HG03571 (cell line): Measurements from ENCODE around the gene SGF29.
"Not testable (repeated sequence)": the region's sequence is repeated elsewhere in the genome, so short reads cannot be mapped to it uniquely, and the experiment has no call there.

ENCODE experiments used
- ATAC-seq: cut with Tn5 transposase; IDR thresholded peaks from one replicate; pipeline ENCODE4 v1.9.1; 2021; ENCODE audit not compliant: unreplicated experiment

Gene SGF29

GRCh38 chr16:28563218-28563617 lies 9.5 kb downstream of the SGF29 start:
- no peak for ATAC-seq

GRCh38 chr16:28566233-28566925 lies 12.7 kb downstream of the SGF29 start:
- ATAC-seq: not testable (repeated sequence)

- no peak for ATAC-seq
These were observed 13.6 kb downstream of the SGF29 start for GRCh38 chr16:28567292-28567691.

- ATAC-seq: no peak
These were observed 15.3 kb downstream of the SGF29 start for GRCh38 chr16:28569021-28569420.

- no peak for ATAC-seq
These were observed 16.4 kb downstream of the SGF29 start for GRCh38 chr16:28569968-28570752.

- ATAC-seq: no peak
These were observed 19.2 kb downstream of the SGF29 start for GRCh38 chr16:28572696-28573510.

GRCh38 chr16:28573738-28574718 lies 20.3 kb downstream of the SGF29 start:
- no peak for ATAC-seq

- no peak for ATAC-seq
These were observed 21.2 kb downstream of the SGF29 start for GRCh38 chr16:28574925-28575324.

GRCh38 chr16:28575446-28576109 lies 21.9 kb downstream of the SGF29 start:
- ATAC-seq: no peak

- ATAC-seq: no peak
These were observed 27.1 kb downstream of the SGF29 start for GRCh38 chr16:28580726-28581315.

GRCh38 chr16:28585674-28586073 lies 32.0 kb downstream of the SGF29 start:
- ATAC-seq: no peak

GRCh38 chr16:28586466-28586865 lies 32.7 kb downstream of the SGF29 start:
- ATAC-seq: no peak

GRCh38 chr16:28587386-28587785 lies 33.7 kb downstream of the SGF29 start:
- ATAC-seq: no peak

GRCh38 chr16:28589069-28589468 lies 35.3 kb downstream of the SGF29 start:
- no peak for ATAC-seq

- no peak for ATAC-seq
These were observed 36.2 kb downstream of the SGF29 start for GRCh38 chr16:28589930-28590329.

GRCh38 chr16:28590384-28591340 lies 36.9 kb downstream of the SGF29 start:
- no peak for ATAC-seq

- no peak for ATAC-seq
These were observed 37.6 kb downstream of the SGF29 start for GRCh38 chr16:28591355-28591754.

- ATAC-seq: no peak
These were observed 38.8 kb downstream of the SGF29 start for GRCh38 chr16:28592511-28592910.
